Panc1 (cell line): ENCODE measurements around the gene BCL10. TPM values are rescaled to one million over a fixed set of nuclear protein-coding genes. Genes with fewer than 3 reads are reported as not detected.

Experiments
- ATAC-seq: fragments of 200-7000 bp; cut with Tn5 transposase; 2 replicates; pipeline ENCODE4 v1.9.1; 2020; ENCODE audit warnings: mild to moderate bottlenecking, moderate library complexity
- BruUV-seq: library from RNA; stranded (reverse); fragments of 400-500 nt; replicated peaks from 2 replicates; lab custom pipeline; 2021; lab: Mats Ljungman, UMichigan
- CTCF ChIA-PET: fragments of 300-600 bp; sonication (Branson Sonifier 250); formaldehyde crosslinking; loops from one replicate; lab custom pipeline; 2022; ENCODE audit warnings: antibody characterized with exemption; lab: Charles Lee
- POLR2A ChIA-PET: fragments of 300-600 bp; sonication (Branson Sonifier 250); formaldehyde crosslinking; loops from one replicate; lab custom pipeline; 2022; ENCODE audit warnings: antibody characterized with exemption; lab: Charles Lee
- DNase-seq: peaks from one replicate; pipeline ENCODE4 v3.0.0-alpha.2; 2010; ENCODE audit warnings: low read depth, low spot score
- H3K27ac ChIP-seq: 2 replicates; pipeline ENCODE4 v1.5.1; 2011; ENCODE audit warnings: mild to moderate bottlenecking, low read length, inconsistent platforms
- H3K27me3 ChIP-seq: fragments of 200-500 bp; sonication (Bioruptor generic); 2 replicates; pipeline ENCODE4 v1.6.0; 2014; ENCODE audit warnings: low read length, inconsistent platforms; ENCODE audit not compliant: control insufficient read depth, insufficient read depth
- H3K36me3 ChIP-seq: fragments of 200-500 bp; sonication (Bioruptor generic); 2 replicates; pipeline ENCODE4 v1.5.1; 2014; ENCODE audit warnings: inconsistent platforms, mild to moderate bottlenecking, low read length, moderate library complexity; ENCODE audit not compliant: control insufficient read depth, insufficient read depth
- H3K4me1 ChIP-seq: 2 replicates; pipeline ENCODE4 v1.5.1; 2011; ENCODE audit warnings: inconsistent platforms, mild to moderate bottlenecking, low read length, moderate library complexity; ENCODE audit not compliant: control insufficient read depth, insufficient read depth
- H3K4me3 ChIP-seq, 2 experiments: 2 replicates each; pipeline ENCODE4 v1.5.1; 2011 to 2012; ENCODE audit warnings: low read depth in 2 of 2, low read length in 2 of 2, mild to moderate bottlenecking in 2 of 2, inconsistent platforms in 1 of 2, moderate library complexity in 1 of 2
- H3K9me3 ChIP-seq: fragments of 200-500 bp; sonication (Bioruptor generic); 2 replicates; pipeline ENCODE4 v1.5.1; 2014; ENCODE audit warnings: low read depth, mild to moderate bottlenecking, inconsistent platforms, low read length, moderate library complexity; ENCODE audit not compliant: control insufficient read depth, insufficient read depth
- POLR2AphosphoS5 ChIP-seq: IDR thresholded peaks from 2 replicates; pipeline ENCODE4 v1.6.1; 2012; ENCODE audit warnings: mild to moderate bottlenecking, low read depth, low read length, moderate library complexity
- SIN3A ChIP-seq: IDR thresholded peaks from 2 replicates; pipeline ENCODE4 v1.6.1; 2012; ENCODE audit warnings: low read depth, mild to moderate bottlenecking, low read length, moderate library complexity, borderline replicate concordance; ENCODE audit not compliant: insufficient read depth
- TCF7L2 ChIP-seq: IDR thresholded peaks from 2 replicates; pipeline ENCODE4 v1.6.1; 2011; ENCODE audit warnings: mild to moderate bottlenecking, low read depth, low read length, inconsistent platforms
- in situ Hi-C: cut with HindIII; loops from 2 replicates; pipeline ENCODE4 v1.10.0; 2016; ENCODE audit warnings: low sequenced_read_pairs, low pct_unique_long_range_greater_than_20kb
- intact Hi-C: fragments of 100-400 bp; cut with micrococcal nuclease; formaldehyde crosslinking; loops from one replicate; pipeline ENCODE4 v1.10.0; 2022; ENCODE audit not compliant: unreplicated experiment
- total RNA-seq: library from RNA; stranded (reverse); gene quantifications from one replicate; pipeline ENCODE4 v1.2.1, GENCODE V29; 2021; ENCODE audit not compliant: unreplicated experiment
- TF ChIP-seq, protein P1 (sequence below): fragments of 450-650 bp; IDR thresholded peaks from 2 replicates; pipeline ENCODE4 v1.5.1; 2017; ENCODE audit warnings: mild to moderate bottlenecking
- TF ChIP-seq, protein P2 (sequence below), 2 experiments: IDR thresholded peaks; 2 replicates each; pipeline ENCODE4 v1.6.1; 2011 to 2012; ENCODE audit warnings: low read depth in 2 of 2, control low read depth in 1 of 2, low read length in 1 of 2, mild to moderate bottlenecking in 1 of 2, moderate library complexity in 1 of 2; ENCODE audit not compliant: insufficient read depth in 1 of 2

The BCL10 gene
- total RNA-seq, 1 experiment from 2014 or later, result 69.9 TPM

DNA sequence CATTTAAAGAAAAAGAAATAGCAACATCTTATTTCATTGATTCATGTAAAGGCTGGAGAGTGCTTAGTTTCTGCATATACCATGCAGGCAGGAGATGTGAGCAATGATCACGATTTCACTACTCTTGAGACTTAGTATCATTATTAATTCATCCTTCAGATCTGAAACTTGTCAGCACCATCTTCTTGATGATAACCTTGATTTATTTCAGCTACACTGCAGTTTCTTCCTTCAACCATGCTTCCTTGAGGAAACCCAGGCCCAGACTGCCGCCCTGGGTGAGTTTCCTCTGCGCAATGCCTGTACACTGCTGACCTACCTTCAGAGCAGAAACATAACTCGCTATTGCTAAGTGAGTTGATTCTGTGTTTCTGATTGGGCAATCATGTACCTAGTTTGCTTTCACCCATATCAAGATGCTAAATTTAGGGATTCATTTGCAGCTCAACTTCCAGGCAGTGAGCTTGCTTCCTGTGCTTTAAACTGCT, 13.5 kb upstream of the BCL10 start:
- CTCF ChIA-PET, result interaction anchor here (0.6 kb wide), 2 partner anchors 174 to 856 kb away, joined by 4 read pairs; no protein-coding TSS in a partner anchor
- POLR2A ChIA-PET, result interaction anchor here (0.5 to 2.2 kb wide), 3 partner anchors 13 to 117 kb away, joined by 3 to 8 read pairs (median 8); partner anchors contain the start of gene BCL10
- ATAC-seq, result peak; percentile 59
- H3K9me3 ChIP-seq, result no peaks in the 10 kb centered on the region
- H3K27ac ChIP-seq, result peak overlapping the region; percentile 80
- no peak for DNase-seq
- intact Hi-C loops, result no loop called here
- in situ Hi-C loops, result no loop called here
- H3K4me1 ChIP-seq, result peaks cover 32% of the 10 kb centered on the region
- H3K4me3 ChIP-seq, result no peak overlapping the region
- TSS peak; percentile 93 for BruUV-seq
- TF ChIP-seq, protein P1, sequence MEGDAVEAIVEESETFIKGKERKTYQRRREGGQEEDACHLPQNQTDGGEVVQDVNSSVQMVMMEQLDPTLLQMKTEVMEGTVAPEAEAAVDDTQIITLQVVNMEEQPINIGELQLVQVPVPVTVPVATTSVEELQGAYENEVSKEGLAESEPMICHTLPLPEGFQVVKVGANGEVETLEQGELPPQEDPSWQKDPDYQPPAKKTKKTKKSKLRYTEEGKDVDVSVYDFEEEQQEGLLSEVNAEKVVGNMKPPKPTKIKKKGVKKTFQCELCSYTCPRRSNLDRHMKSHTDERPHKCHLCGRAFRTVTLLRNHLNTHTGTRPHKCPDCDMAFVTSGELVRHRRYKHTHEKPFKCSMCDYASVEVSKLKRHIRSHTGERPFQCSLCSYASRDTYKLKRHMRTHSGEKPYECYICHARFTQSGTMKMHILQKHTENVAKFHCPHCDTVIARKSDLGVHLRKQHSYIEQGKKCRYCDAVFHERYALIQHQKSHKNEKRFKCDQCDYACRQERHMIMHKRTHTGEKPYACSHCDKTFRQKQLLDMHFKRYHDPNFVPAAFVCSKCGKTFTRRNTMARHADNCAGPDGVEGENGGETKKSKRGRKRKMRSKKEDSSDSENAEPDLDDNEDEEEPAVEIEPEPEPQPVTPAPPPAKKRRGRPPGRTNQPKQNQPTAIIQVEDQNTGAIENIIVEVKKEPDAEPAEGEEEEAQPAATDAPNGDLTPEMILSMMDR, result no peak
- no peak for TF ChIP-seq TCF7L2
- no peak for TF ChIP-seq POLR2AphosphoS5
- TF ChIP-seq, protein P2, sequence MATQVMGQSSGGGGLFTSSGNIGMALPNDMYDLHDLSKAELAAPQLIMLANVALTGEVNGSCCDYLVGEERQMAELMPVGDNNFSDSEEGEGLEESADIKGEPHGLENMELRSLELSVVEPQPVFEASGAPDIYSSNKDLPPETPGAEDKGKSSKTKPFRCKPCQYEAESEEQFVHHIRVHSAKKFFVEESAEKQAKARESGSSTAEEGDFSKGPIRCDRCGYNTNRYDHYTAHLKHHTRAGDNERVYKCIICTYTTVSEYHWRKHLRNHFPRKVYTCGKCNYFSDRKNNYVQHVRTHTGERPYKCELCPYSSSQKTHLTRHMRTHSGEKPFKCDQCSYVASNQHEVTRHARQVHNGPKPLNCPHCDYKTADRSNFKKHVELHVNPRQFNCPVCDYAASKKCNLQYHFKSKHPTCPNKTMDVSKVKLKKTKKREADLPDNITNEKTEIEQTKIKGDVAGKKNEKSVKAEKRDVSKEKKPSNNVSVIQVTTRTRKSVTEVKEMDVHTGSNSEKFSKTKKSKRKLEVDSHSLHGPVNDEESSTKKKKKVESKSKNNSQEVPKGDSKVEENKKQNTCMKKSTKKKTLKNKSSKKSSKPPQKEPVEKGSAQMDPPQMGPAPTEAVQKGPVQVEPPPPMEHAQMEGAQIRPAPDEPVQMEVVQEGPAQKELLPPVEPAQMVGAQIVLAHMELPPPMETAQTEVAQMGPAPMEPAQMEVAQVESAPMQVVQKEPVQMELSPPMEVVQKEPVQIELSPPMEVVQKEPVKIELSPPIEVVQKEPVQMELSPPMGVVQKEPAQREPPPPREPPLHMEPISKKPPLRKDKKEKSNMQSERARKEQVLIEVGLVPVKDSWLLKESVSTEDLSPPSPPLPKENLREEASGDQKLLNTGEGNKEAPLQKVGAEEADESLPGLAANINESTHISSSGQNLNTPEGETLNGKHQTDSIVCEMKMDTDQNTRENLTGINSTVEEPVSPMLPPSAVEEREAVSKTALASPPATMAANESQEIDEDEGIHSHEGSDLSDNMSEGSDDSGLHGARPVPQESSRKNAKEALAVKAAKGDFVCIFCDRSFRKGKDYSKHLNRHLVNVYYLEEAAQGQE (IDR thresholded peaks at IDR 0.05; ENCODE audit: insufficient read depth in 1 of 2, low read depth in 2 of 2, low read length in 1 of 2), result no peak
- no peak for TF ChIP-seq SIN3A
- no peaks in the 10 kb centered on the region for H3K27me3 ChIP-seq
- no peaks in the 10 kb centered on the region for H3K36me3 ChIP-seq

DNA sequence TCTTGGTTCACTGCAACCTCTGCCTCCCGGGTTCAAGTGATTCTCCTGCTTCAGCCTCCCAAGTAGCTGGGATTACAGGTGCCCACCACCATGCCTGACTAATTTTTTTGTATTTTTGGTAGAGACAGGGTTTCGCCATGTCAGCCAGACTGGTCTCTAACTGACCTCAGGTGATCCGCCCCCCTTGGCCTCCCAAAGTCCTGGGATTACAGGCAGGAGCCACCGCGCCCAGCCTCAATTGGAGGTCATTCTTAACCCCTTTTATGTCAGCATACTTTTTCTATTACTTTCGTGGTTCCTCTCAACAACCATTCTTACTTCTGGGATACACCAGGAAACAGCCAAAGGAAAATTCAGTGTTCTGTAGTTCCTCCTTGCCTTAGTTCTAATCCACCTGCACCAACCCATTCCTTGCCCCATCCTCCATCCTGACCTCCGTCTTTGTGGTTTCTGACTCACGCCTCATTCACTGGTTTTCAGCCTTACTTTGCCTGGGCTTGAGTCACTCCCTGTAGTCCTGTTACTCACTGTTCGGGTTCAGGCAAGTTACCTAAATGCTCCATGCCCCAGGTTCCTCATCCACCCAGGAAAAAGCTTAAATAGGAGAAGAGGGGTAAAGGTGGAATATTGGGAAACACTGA, 12.9 kb upstream of the BCL10 start:
- DNase-seq (peak; percentile 99), ATAC-seq (peak; percentile 97)
- Histone ChIP-seq H3K36me3 (no peaks in the 10 kb centered on the region), H3K9me3 (no peaks in the 10 kb centered on the region), H3K27ac (peak overlapping the region; percentile 80), H3K27me3 (no peaks in the 10 kb centered on the region), H3K4me1 (peaks cover 31% of the 10 kb centered on the region), H3K4me3 (no peak overlapping the region)
- no TSS peak for BruUV-seq
- intact Hi-C loops, result no loop called here
- CTCF ChIA-PET, result interaction anchor here (0.6 kb wide), 2 partner anchors 174 to 856 kb away, joined by 4 read pairs; no protein-coding TSS in a partner anchor
- POLR2A ChIA-PET, result interaction anchor here (0.5 to 2.2 kb wide), 4 partner anchors 12 to 239 kb away, joined by 3 to 9 read pairs (median 8); partner anchors contain the start of gene BCL10
- TF ChIP-seq, protein P2 (IDR thresholded peaks at IDR 0.05; ENCODE audit: insufficient read depth in 1 of 2, low read depth in 2 of 2, low read length in 1 of 2), result no peak
- TF ChIP-seq POLR2AphosphoS5, result peak; percentile 53; the same call in 1 of the 2 replicates
- in situ Hi-C loops, result no loop called here
